ENCODE results near the gene DGCR2.
"Not testable (repeated sequence)": the region's sequence is repeated elsewhere in the genome, so short reads cannot be mapped to it uniquely, and the experiment has no call there.

The DGCR2 gene

DNA sequence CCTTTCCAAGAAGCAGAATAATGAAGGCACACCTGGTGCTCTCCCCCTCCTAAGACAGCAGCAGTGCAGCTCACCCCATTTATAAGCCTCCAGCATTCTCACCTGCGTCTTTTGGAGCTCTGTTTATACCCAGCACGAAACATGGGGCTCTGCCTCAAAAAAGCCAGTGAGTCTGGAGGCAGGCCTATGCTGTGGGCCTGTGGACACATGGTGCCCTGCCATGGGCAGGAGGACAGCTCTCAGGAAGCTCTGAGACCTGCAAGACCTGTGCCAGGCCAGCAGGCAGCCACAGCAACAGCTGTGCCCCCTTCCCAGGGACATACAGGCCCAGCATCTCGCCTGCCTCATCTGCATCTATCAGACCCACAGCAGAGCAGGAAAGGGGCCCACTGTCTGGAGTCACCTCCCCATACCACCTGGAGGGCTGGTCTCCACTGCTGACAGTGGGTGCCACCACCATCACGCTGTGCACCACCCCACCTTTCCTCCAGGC lies 64.2 kb downstream of the DGCR2 start:
- no peak for DNase-seq

DNA sequence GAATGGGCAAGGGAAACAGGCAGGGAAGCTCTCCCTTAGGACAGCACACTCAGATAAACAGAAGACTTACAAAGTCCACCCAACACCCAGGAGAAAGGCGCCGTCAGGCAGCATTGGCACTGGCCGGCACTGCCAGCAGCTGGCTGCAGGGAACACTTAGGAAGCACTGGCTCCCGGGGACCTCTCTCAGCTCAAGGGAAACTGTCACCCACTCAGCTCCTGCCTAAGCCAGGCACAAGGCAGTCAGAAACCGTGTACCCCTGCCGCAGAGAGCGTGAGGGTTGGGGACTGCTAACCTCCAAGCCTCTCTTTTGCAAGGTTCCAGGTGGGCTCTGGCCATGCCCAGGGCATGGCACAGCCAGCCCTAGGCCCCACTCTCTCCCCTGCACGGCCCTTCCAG lies 64.7 kb downstream of the DGCR2 start:
- no peak for DNase-seq

DNA sequence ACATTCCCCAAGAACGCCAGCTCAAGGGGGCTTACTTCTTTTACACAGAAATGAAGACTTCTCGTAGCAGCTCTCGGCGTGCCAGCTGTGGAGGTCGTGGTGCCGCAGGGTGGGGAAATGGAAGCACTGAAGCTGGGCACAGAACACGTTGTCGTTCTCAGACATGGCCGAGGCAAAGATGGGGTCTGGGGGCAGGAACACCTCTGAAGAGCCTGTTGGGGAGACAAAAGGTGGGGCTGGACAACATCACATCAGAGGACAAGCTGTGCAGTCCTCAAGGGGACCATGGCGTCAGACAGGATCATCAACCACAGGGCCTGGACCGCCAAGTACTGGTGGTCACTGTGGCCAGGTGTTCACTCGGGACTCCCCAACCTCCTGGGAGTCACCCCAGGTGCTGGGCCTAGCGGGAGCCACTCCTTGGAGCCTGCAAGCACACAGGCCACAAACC lies 65.2 kb downstream of the DGCR2 start:
- DNase-seq = no peak

DNA sequence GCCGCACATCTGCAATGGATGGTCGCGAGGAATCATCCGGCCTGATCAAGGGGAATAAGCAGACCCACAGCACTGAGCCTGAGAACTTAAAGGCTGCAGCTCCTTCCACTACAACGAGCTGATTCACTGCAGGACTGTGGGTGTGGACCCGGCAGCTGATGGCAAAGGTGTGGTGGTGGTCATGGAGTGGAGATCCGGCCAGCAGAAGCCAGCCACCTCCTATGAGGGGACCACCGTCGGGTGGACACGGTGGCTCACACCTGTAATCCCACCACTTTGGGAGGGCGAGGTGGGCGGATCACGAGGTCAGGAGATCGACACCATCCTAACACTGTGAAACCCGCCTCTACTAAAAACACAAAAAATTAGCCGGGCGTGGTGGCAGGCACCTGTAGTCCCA lies 66.4 kb downstream of the DGCR2 start:
- DNase-seq = no peak

DNA sequence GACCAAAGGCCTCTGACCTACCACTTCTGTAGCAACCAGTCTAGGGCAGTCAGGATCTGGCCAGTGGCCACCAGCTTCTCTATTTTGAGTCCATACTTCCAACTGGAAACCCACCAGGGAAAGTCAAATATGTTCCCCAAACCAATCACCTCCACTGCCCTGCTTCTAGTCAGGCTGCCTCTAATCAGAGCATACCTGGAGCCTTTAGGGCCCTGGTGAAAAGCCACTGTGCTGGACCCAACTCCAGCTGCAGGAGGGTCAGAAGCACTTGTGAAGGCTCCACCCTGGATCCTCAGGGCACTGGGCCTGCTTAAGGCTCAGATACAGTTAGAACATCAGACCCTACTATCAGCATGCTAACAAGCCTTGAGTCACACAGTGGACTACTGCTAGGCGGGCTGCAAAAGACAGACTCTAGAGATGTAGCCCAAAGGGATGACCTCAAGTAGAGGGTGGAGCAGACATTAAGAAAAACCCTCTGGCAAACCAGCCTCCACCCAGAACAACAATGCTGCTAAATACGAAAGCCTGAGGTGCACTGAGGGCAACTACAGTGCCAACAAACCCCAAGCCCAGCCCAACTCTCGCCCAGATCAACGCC lies 69.2 kb downstream of the DGCR2 start:
- DNase-seq = no peak

DNA sequence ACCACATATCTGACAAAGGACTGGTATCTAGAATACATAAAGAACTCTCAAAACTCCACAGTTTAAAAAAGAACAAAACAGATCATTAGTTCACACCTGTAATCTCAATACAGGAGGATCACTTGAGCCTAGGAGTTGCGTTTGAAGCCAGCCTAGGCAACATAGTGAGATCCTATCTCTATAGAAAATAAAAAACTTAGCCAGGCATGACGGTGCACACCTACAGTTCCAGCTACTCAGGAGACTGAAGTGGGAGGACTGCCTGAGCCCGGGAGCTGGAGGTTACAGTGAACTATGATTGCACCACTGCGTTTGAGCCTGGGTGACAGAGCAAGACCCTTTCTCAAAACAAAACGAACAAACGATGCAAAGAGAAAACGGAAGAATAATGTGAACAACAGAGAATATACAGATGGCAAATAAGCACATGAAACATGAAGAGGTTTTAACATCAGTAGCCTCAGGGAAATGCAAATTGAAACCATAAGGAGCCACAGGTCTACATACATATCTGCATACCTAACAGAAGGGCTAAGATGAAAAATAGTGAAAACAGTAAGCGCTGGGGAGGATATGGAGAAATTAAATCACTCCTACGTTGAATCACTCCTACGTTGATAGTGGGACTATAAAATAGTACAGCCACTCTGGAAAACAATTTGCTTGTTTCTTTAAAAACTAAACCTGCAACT lies 70.7 kb downstream of the DGCR2 start:
- no peak for DNase-seq

DNA sequence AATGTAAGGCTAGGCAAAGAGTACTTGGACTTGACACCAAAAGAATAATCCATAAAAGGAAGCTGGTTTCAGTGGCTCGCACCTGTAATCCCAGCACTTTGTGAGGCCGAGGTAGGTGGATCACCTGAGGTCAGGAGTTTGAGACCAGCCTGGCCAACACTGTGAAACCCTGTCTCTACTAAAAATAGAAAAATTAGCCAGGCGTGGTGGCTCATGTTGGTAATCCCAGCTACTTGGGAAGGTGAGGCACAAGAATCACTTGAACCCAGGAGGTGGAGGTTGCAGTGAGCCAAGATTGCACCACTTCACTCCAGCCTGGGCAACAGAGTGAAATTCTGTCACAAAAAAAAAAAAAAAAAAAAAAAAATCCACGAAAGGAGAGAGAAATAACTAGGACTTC lies 71.4 kb downstream of the DGCR2 start:
- DNase-seq = not testable (repeated sequence)

DNA sequence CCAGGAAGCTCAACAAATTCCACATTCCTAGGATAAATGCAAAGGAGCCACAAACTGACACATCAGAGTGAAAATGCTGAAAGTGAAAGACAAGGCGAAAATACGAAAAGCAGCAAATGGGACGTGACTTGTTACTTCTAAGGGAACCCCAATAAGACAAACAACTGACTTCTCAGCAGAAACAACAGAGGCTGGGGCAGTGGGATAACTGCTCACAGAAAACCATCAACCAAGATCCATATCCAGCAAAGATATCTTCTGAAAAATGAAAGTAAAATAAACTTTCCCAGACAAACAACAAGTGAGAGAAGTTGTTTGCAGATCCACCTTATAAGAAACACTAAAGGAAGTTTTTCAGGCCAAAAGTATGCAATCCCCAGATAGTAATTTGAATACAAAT lies 72.1 kb downstream of the DGCR2 start:
- no peak for DNase-seq

DNA sequence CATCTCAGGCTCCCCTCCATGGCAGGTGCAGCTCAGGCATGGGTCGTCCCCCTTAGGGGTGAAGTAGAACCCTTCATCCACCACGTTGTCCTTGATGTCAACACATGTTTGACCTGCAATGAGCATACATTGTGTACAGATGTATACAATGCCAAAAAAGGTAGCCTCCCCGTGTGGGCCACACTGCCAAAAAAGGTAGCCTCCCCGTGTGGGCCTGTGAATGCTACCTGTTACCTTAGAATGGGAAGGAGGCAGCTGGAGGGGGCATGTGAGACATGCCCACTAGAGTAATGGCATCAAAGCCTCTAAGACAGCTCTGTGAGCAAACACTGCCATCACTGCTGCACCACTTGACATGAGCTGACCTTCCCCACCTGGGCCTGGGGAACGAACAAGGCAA lies 73.7 kb downstream of the DGCR2 start:
- no peak for DNase-seq

DNA sequence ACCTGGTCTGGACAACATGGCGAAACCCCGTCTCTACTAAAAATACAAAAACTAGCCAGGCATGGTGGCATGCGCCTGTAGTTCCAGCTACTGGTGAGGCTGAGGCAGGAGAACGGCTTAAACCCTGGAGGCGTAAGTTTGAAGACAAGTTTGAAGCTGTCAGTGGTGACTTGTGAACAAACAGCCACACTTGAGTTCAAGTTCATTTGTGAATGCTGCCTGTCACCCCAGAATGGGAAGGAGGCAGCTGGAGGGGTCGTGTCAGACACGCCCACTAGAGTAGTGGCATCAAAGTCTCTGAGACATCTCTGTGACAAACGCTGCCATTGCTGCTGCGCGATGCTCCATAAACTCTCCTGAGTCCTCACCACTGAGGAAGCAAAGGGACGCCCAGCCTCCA lies 74.2 kb downstream of the DGCR2 start:
- no peak for DNase-seq

DNA sequence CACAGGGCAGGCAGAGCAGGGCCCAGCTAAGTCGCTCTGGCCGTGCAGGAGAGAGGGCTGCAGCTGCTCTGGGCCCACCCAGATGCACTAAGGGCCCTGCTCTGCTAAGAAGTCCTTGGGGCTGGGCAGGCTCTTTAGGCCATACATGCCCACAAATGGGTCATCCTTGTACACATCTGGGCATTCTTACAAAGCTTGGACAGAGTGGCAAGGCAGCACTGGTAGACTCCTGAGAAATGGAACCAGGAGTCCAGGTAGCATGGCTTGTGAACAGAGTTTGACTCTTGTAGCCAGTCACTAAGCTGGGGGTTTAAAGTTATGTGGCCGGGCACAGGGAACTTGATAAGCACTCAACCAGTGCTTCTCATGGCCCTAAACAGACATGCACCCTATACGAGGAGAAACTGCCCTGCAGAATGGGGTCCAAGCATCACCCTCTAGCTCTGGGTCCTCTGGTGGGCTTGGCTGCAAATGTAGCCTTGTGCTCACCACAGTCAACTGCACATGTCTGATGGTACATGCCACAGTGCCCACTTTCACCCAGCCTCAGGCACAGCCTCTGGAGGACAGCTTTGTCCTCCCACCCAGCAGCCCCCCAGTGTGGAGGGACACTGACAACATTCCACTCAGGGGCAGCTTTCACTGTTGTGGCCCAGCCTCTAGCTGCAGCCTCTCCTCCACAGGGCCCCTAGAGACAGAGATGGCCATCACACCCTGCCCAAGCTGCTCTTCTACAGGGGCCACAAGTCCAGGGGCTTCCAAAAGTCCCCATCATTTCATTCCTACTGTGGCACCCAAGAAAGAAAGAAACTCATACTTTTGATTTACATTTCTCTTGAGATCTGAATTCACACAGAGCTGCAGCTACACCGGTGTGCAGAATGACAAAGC lies 75.2 kb downstream of the DGCR2 start:
- no peak for DNase-seq

DNA sequence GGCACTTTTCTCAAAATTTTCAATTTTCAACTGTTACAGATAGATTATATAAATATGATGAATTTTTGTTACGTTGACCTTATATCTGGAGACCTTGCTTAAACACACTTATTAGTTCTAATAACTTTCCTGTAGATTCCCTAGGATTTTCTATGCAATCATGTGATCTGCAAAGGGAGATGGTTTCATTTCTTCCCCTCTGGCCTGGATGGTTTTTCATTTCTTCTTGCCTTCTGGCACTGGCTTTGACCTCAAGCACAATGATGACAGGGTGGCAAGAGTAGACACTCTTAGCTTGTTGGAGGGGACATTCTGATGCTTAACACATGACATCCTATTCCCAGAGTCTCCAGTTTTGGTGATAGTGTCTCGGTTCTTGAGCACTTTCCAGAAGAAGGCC lies 75.9 kb downstream of the DGCR2 start:
- DNase-seq = no peak

DNA sequence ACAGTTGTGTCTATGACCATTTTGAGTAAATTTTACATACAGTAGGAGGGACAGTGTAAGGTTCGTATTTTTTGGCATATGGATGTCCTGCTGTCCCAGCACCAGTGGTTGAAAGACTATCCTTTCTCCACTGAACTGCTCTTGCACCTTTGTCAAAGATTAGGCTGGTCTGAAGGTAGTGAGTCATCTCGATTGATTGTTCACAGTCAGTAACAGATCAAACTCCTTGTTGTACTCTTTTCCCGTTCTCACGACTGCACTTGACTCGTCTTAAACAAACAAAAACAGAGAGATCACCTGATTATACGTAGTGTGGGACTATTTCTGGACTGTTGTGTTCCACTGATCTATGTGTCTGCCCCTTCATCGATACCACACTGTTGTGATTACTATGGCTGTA lies 77.1 kb downstream of the DGCR2 start:
- DNase-seq = no peak

DNA sequence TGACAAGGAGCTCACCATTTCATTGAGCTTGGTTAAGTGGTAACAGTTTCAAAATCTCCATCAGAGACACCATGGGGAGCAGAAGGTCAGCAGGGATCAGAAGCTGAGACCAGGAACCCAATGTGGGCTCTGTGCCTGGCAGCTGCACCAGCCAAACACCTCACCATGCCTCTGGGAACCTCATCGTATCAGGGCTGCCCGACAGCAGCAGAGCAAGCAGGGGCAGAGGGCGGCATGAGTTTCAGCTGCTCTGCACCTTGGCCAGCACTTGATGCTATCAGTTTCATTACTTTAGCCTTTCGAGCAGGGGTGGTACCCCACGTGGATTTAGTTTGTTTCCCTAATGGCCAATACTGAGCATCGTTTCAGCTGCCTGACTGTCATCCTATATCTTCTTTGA lies 77.8 kb downstream of the DGCR2 start:
- DNase-seq = no peak

DNA sequence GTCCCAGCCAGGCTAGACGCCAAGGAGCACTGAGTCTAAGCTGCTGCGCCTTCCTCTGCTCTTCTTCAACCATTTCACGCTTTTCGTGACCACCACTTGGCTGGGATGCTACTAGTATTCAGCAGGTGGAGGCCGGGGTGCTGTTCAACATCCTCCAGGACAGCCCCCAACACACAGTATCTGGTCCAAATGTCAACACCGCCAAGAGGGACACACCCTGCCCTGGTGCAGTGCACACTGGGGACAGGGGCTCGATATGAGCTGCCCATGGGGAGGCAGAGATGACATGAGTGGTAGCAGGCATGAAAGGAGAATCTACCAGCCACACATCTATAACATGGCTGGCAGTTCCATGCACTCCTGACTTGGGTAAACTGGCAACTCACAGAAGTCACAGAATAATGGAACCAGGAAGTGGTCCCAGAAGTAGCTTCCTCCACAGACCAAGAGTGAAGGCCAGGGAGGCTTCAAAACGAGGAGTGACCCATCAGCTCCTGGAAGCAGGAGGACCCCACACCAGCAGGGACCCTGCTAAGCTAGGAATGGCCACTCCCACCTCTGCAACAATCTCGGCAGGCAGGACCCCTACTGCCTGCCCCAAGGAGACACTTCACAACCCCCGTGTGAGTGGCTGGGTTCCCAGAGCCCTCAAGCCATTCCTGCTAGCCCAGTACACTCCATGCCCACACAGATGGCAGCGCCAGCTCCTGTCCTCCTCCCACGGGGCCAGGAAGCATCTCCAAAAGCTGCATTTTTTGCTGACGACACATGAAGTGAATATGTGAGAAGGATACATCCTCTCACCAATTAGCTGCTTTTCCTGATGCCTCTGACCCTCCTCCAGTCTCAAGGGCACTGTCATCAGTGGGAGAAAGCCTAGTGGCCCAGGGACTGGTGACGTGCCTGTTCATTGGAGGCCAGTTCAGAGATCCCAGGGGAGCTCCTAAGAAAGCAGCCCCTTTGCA lies 78.8 kb downstream of the DGCR2 start:
- no peak for DNase-seq

DNA sequence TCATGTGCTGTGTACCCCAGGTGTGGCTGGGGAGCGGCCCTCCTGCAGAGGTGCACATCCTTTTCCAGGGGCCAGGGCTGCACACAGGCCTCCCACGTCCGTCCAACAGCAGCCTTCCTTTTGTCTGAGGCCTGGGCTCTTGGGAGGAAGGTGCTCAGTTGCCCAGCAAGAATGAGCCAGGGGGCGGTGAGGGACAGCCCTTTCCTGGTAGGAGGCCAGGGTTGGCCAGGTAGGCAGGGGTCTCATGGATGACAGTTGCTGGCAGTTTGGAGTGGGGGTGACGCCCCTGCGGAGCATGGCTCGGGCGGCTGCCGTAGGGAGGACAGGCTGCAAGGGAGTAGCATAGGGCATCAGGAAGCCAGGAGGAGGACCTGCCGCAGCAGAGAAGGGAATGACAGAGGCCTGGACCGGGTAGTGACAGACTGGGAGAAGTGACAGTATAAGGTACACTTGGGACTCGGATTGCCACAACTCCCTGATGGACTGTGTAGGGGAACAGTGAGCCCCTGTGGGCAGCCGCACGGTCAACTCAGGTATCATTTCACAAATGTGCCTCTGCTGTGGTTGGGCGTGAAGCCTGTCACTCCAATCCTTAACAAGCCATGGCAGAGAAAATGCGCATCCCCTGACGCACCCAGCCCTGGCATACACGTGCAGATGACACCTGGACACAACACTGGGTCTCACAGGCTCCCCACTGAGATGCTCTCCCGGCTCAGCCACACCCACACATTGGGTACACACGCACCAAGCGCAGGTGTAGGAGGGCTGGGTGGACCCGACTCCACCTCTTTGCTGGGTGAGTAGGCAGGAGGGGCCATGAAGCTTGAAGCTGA lies 79.7 kb downstream of the DGCR2 start:
- no peak for DNase-seq

DNA sequence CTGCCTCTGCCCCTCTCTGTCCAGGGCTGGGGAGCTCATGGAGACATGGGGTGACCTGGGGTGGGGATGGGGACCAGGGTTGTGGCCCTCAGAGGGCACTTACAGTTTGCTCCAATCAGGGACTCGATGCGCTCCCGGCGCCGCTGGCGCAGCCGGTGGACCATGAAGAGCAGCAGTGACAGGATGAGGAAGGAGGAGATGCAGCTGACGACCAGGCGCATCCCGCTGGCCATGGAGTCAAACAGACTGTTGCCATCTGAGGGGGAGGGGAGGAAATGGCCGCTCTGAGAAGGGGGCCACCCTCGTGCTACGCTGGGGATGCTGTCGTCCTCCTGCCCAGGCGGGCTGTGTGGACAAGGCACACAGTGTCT lies 80.5 kb downstream of the DGCR2 start:
- DNase-seq = no peak

DNA sequence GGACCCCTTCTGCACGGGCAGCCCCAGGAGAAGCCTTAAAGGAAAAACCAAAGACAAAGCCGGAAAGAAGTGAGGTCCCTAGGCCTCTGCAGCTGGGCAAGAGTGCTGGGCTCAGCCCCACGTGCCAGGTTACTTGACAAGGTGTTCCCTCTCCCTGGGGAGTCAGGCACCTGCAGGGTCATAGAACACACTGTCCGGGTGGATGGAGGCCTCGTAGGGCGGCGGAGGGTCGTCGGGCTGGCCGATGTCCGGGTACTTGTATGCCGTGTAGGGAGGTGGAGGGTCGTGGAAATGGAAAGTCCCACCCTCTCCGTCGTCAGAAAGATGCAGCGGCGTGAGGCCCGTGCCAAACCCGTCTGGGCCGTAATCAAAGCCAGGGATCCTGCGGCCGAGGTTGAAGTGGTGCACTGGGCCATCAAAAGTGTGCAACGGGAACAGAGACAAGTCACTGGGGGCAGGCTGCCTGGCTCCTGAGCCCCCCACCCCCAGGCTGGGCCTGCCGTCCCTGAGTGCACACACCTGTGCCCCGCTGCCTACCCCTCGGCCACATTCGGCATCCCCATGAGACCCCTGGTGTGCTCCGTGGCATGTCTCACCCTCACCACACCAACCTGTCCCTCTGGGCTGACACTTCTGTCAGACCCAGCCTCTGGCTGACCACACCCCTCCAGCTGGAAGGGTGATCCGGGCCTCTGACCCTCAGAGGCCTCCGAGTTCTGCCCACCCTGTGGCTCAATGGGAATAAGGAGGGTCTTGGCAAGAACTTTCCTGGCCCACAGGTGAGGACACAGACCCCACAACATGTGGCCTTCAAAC lies 81.1 kb downstream of the DGCR2 start:
- DNase-seq = no peak

DNA sequence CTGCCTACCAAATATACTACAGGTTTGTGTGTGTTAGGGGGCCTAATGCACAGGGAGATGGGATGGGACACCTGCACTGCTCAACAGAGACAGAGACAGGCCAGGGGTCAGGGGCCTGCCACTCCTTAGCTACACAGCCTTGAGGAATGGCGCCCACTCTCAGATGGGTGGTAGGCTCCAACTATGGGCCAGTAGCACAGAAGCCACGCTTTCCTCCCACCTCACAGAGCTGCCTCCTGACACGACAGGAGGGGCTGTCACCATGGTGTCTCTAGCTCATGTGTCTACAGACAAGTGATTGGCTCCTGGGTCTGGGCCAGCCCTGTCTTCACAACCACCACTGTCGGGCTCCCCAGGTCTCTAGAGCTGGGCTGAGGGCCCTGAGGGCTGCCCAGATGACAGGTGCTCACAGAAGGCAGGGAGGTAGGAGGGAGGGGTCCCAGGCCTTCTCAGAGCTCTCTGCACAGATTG lies 81.8 kb downstream of the DGCR2 start:
- DNase-seq = no peak

DNA sequence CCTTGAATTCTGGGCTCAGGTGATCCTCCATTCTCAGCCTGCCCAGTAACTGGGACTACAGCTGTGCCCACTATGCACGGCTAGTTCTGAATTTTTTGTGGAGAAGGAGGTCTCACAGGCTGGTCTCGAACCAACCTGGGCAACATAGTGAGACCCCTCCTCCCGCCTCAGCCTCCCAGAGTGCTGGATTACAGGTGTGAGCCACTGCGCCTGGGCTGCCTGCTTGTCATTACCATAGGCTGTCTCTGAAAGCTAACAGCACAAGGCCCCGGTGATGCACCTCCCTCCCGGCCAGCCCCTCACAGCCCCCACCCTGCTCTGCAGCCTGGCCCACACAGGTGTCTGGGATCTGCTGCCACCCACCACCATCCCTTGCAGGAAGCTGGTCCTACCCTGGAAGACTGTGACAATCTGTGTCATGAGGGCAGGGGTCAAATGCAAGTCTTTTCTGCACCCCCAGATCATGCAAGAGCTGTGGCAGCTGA lies 82.4 kb downstream of the DGCR2 start:
- DNase-seq = no peak

DNA sequence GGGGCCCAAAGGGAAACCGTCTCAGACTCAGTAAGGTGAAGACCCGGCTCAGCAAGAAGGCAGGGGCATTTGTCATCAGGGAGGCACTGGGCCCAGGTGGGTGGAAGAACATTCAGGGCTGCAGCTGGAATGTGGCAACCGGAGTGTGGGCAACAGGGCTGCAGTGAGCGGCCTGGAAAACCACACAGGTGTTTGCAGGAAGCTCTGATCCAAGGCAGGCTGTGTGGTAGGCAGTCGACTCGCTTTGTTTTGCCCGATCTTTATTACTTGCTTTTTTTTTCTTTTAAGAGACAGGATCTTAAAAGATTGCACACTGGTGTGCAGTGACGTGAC lies 82.8 kb downstream of the DGCR2 start:
- no peak for DNase-seq
